WTC11 (cell line): ENCODE data around the gene NRXN3.

ENCODE experiments used
- CBFB ChIP-seq: sonication (generic); formaldehyde crosslinking; IDR thresholded peaks from 2 replicates; pipeline ENCODE4 v1.8.1; 2022; ENCODE audit warnings: mild to moderate bottlenecking, low read depth, missing genetic modification reagents
- FOXJ3 ChIP-seq: sonication (generic); formaldehyde crosslinking; IDR thresholded peaks from 2 replicates; pipeline ENCODE4 v1.9.0; 2021; ENCODE audit warnings: missing genetic modification reagents, mild to moderate bottlenecking, borderline replicate concordance
- GABPB1 ChIP-seq: sonication (generic); formaldehyde crosslinking; IDR thresholded peaks from 2 replicates; pipeline ENCODE4 v1.8.1; 2023; ENCODE audit warnings: mild to moderate bottlenecking, missing genetic modification reagents
- TCF7 ChIP-seq: sonication (generic); formaldehyde crosslinking; IDR thresholded peaks from 2 replicates; pipeline ENCODE4 v1.8.0; 2022; ENCODE audit warnings: mild to moderate bottlenecking, low read depth, missing genetic modification reagents, moderate library complexity
- ZNF416 ChIP-seq: fragments of 250-450 bp; sonication (Bioruptor Pico); IDR thresholded peaks from 2 replicates; pipeline ENCODE4 v1.9.0; 2021; ENCODE audit warnings: mild to moderate bottlenecking, inconsistent platforms
- TF ChIP-seq, protein P1 (sequence below): fragments of 200-600 bp; IDR thresholded peaks from 2 replicates; pipeline ENCODE4 v1.8.0; 2022; ENCODE audit warnings: antibody characterized with exemption
- TF ChIP-seq, protein P2 (sequence below): sonication (generic); formaldehyde crosslinking; IDR thresholded peaks from 2 replicates; pipeline ENCODE4 v1.8.0; 2023; ENCODE audit warnings: missing genetic modification reagents

DNA sequence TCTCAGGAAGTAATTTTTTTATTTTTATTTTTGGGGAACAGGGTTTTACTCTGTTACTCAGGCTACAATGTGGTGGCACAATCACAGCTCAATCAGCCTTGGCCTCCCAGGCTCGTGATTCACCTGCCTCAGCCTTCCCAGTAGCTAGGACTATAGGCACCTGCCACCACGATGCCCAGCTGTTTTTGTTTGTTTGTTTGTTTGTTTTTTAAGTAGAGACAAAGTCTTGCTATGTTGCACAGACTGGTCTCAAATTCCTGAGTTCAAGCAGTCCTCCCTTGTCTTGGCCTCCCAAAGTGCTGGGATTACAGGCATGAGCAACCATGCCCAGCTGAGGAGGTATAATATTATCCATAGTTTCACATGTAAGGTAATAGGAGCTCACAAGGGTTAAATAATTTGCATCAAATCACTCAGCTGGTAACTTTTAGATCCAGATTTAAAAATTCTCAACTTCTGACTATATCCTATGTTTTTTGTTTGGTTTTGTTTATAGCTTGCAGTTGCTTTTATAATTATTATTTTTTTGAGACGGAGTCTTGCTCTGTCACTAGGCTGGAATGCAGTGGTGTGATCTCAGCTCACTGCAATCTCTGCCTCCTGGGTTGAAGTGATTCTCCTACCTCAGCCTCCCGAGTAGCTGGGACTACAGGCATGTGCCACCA, 1411.9 kb downstream of the NRXN3 start:
- TF ChIP-seq GABPB1: no peak
- TF ChIP-seq, protein P1, sequence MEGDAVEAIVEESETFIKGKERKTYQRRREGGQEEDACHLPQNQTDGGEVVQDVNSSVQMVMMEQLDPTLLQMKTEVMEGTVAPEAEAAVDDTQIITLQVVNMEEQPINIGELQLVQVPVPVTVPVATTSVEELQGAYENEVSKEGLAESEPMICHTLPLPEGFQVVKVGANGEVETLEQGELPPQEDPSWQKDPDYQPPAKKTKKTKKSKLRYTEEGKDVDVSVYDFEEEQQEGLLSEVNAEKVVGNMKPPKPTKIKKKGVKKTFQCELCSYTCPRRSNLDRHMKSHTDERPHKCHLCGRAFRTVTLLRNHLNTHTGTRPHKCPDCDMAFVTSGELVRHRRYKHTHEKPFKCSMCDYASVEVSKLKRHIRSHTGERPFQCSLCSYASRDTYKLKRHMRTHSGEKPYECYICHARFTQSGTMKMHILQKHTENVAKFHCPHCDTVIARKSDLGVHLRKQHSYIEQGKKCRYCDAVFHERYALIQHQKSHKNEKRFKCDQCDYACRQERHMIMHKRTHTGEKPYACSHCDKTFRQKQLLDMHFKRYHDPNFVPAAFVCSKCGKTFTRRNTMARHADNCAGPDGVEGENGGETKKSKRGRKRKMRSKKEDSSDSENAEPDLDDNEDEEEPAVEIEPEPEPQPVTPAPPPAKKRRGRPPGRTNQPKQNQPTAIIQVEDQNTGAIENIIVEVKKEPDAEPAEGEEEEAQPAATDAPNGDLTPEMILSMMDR: no peak
- TF ChIP-seq, protein P2, sequence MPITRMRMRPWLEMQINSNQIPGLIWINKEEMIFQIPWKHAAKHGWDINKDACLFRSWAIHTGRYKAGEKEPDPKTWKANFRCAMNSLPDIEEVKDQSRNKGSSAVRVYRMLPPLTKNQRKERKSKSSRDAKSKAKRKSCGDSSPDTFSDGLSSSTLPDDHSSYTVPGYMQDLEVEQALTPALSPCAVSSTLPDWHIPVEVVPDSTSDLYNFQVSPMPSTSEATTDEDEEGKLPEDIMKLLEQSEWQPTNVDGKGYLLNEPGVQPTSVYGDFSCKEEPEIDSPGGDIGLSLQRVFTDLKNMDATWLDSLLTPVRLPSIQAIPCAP (CRISPR knock-in tag): no peak
- no peak for TF ChIP-seq ZNF416 (CRISPR knock-in tag)
- no peak for TF ChIP-seq FOXJ3 (CRISPR knock-in tag)
- no peak for TF ChIP-seq CBFB (CRISPR knock-in tag)
- no peak for TF ChIP-seq TCF7 (CRISPR knock-in tag)
